Upper lobe of right lung (tissue), 1 donor: ENCODE data around the gene TMEM119. TPM values are rescaled to one million over a fixed set of nuclear protein-coding genes. Genes with fewer than 3 reads are reported as not detected.
"Not testable (repeated sequence)": the region's sequence is repeated elsewhere in the genome, so short reads cannot be mapped to it uniquely, and the experiment has no call there.

ENCODE experiments used
- ATAC-seq: fragments of 200-7000 bp; cut with Tn5 transposase; one replicate; pipeline ENCODE4 v1.9.1; 2020; ENCODE audit warnings: mild to moderate bottlenecking, moderate library complexity
- DNase-seq: peaks from one replicate; pipeline ENCODE4 v3.0.0-alpha.2; 2020
- H3K27ac ChIP-seq: fragments of 200-600 bp; one replicate; pipeline ENCODE4 v1.8.0; 2022
- H3K27me3 ChIP-seq: fragments of 200-600 bp; one replicate; pipeline ENCODE4 v1.8.0; 2022; ENCODE audit warnings: mild to moderate bottlenecking
- H3K36me3 ChIP-seq: fragments of 200-600 bp; one replicate; pipeline ENCODE4 v1.8.0; 2022
- H3K4me1 ChIP-seq: fragments of 200-600 bp; one replicate; pipeline ENCODE4 v1.8.0; 2022
- H3K4me3 ChIP-seq: fragments of 200-600 bp; one replicate; pipeline ENCODE4 v1.8.0; 2022; ENCODE audit warnings: mild to moderate bottlenecking
- H3K9me3 ChIP-seq: fragments of 200-600 bp; one replicate; pipeline ENCODE4 v1.8.0; 2022
- intact Hi-C: fragments of 100-400 bp; cut with DNase I; formaldehyde crosslinking; loops from one replicate; pipeline ENCODE4 v1.11.0; 2022
- total RNA-seq: library from RNA; stranded (reverse); fragmentation: NEBNext Ultra II Directional; extraction: Animal tissue kit (Norgen Biotek cat#: 25700); gene quantifications from one replicate; pipeline ENCODE4 v1.2.1, GENCODE V29; 2021
- TF ChIP-seq, protein P1 (sequence below): fragments of 200-600 bp; IDR thresholded peaks from one replicate; pipeline ENCODE4 v1.8.0; 2022; ENCODE audit warnings: antibody characterized with exemption
- donor health status: DM: no; HTN: yes; CAD: no; lungs with severe emphysema.

The TMEM119 gene
- total RNA-seq, 1 donor from 2014 or later = 43.8 TPM

DNA sequence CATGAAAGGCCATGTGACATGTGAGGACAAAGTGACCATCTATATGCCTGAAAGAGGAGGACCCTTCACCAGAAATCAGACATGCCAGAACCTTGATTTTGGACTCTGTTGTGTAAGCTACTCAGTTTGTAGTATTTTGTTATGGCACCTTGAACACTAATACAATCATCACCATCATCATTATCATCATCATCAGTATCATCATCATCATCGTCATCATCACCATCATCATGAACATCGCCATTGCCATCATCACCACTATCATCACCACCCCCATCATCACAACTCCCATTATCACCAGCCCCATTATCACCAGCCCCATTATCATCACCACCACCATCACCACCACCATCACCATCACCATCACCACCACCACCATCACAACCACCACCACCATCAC is 19.6 kb downstream of the TMEM119 start:
- Histone ChIP-seq H3K9me3 (no peaks in the 10 kb centered on the region), H3K27ac (no peak overlapping the region), H3K4me3 (no peak overlapping the region), H3K27me3 (no peaks in the 10 kb centered on the region), H3K4me1 (peaks cover 9% of the 10 kb centered on the region), H3K36me3 (no peaks in the 10 kb centered on the region)
- intact Hi-C loops = no loop called here
- DNase-seq (no peak), ATAC-seq (no peak)
- TF ChIP-seq, protein P1, sequence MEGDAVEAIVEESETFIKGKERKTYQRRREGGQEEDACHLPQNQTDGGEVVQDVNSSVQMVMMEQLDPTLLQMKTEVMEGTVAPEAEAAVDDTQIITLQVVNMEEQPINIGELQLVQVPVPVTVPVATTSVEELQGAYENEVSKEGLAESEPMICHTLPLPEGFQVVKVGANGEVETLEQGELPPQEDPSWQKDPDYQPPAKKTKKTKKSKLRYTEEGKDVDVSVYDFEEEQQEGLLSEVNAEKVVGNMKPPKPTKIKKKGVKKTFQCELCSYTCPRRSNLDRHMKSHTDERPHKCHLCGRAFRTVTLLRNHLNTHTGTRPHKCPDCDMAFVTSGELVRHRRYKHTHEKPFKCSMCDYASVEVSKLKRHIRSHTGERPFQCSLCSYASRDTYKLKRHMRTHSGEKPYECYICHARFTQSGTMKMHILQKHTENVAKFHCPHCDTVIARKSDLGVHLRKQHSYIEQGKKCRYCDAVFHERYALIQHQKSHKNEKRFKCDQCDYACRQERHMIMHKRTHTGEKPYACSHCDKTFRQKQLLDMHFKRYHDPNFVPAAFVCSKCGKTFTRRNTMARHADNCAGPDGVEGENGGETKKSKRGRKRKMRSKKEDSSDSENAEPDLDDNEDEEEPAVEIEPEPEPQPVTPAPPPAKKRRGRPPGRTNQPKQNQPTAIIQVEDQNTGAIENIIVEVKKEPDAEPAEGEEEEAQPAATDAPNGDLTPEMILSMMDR = no peak

DNA sequence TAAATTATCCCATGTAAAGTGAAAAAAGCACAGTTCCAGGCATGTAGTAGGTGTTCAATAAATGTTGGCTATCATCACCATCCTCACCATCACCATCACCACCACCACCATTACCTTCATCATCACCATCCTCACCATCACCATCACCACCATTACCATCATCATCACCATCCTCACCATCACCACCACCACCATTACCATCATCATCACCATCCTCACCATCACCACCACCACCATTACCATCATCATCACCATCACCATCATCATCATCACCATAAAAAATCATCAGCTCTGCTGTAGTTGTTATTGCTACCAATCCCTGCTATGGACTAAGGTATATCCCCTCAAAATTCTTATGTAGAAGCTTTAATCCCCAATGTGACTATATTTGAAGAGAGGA is 20.4 kb downstream of the TMEM119 start:
- Histone ChIP-seq H3K4me1 (peaks cover 9% of the 10 kb centered on the region), H3K9me3 (no peaks in the 10 kb centered on the region), H3K27ac (no peak overlapping the region), H3K27me3 (no peaks in the 10 kb centered on the region), H3K4me3 (no peak overlapping the region), H3K36me3 (no peaks in the 10 kb centered on the region)
- ATAC-seq (no peak), DNase-seq (no peak)
- intact Hi-C loops = no loop called here
- TF ChIP-seq, protein P1 = no peak

DNA sequence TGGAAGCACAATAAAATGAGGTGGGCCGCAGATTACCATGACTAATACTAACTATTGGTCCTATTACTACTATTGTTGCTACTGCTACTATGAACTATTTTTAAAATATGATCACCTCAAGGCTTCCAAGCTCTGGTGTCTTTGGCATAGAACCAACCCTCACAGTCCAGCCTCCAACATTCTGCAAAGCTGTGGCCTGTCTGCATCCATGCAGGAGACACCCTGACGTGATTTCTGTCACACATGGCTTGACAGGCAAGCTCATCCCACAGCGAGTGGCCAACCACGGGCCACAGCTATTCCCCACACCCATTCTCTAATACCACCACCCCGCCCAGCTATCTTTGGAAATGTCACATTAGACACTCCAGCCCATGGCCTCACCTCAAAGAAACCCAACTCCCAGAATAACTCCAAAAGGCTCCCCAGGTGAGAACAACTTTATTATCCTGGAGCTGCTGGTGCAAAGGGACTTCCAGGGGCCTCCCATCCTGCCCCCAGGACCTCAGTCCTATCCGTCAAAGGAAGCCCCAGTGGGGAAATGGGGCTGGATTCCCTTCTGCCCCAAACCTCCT is 21.1 kb downstream of the TMEM119 start:
- TF ChIP-seq, protein P1 = no peak
- no peak for DNase-seq
- no peaks in the 10 kb centered on the region for H3K36me3 ChIP-seq
- peaks cover 9% of the 10 kb centered on the region for H3K4me1 ChIP-seq
- intact Hi-C loops = no loop called here
- H3K4me3 ChIP-seq = no peak overlapping the region
- ATAC-seq = no peak
- no peaks in the 10 kb centered on the region for H3K27me3 ChIP-seq
- H3K27ac ChIP-seq = peak overlapping the region; percentile 11
- H3K9me3 ChIP-seq = no peaks in the 10 kb centered on the region

DNA sequence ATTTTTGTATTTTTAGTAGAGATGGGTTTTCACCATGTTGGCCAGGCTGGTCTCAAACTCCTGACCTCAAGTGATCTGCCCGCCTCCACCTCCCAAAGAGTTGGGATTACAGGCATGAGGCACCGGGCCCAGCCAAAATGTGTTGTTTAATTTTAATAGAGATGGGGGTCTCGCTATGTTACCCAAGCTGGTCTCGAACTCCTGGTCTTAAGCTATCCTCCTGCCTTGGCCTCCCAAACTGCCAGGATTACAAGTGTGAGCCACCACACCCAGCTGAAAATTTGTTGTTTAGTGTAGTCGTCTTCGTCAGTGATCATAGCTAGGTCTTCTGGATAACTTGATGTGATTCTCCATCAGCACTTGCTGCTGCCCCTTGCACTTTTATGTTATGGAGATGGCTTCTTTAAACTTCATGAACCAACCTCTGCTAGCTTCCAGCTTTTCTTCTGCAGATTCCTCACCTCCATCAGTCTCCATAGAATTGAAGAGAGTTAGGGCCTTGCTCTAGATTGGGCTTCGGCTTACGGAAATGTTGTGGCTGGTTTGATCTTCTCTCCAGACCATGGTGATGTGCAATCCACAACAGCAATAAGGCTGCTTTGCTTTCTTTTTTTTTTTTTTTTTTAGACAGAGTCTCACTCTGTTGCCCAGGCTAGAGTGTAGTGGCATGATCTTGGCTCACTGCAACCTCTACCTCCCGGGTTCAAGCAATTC is 22.5 kb downstream of the TMEM119 start:
- H3K4me3 ChIP-seq = no peak overlapping the region
- intact Hi-C loops = no loop called here
- peaks cover 3% of the 10 kb centered on the region for H3K4me1 ChIP-seq
- DNase-seq (no peak), ATAC-seq (no peak)
- no peaks in the 10 kb centered on the region for H3K36me3 ChIP-seq
- H3K27me3 ChIP-seq = no peaks in the 10 kb centered on the region
- TF ChIP-seq, protein P1 = no peak
- no peaks in the 10 kb centered on the region for H3K9me3 ChIP-seq
- H3K27ac ChIP-seq = no peak overlapping the region

DNA sequence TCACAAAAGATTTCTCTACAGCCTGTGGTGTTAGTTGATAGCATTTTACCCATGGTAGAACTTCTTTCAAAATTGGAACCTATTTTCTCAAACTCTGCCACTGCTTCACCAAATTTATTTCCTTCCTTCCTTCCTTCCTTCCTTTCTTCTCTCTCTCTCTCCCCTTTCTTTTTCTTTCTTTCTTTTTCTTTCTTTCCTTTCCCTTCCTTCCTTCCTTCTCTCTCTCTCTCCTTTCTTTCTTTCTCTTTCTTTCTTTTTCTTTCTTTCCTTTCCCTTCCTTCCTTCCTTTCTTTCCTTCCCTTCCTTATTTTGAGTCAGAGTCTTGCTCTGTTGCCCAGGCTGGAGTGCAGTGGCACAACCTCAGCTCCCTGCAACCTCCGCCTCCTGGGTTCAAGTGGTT is 23.6 kb downstream of the TMEM119 start:
- H3K27ac ChIP-seq, H3K4me3 ChIP-seq, DNase-seq, ATAC-seq, H3K4me1 ChIP-seq, H3K36me3 ChIP-seq, H3K9me3 ChIP-seq, H3K27me3 ChIP-seq, intact Hi-C loops: not testable (repeated sequence)

DNA sequence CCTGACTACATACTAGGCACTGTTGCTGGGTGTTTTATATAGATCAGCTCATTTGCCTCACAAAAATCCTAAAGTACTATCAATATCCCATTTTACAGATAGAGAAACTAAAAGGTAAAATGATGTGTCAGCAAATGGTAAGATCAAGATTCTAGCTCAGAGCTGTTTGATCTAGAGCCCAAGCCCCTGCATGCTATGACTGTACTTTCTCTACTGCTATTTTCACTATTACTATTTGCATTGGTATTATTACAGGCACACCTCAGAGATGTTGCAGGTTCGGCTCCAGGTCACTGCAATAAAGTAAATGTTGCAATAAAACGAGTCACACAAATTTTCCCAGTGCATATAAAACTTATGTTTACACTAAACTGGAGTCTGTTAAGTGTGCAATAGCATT is 24.6 kb downstream of the TMEM119 start:
- peaks cover 6% of the 10 kb centered on the region for H3K4me1 ChIP-seq
- H3K27ac ChIP-seq = no peak overlapping the region
- peaks cover 19% of the 10 kb centered on the region for H3K36me3 ChIP-seq
- TF ChIP-seq, protein P1 = no peak
- DNase-seq (no peak), ATAC-seq (no peak)
- H3K9me3 ChIP-seq = no peaks in the 10 kb centered on the region
- no peak overlapping the region for H3K4me3 ChIP-seq
- intact Hi-C loops = no loop called here
- no peaks in the 10 kb centered on the region for H3K27me3 ChIP-seq
